Measurements from ENCODE around the gene TRIM58.

Gene TRIM58

GRCh38 chr1:247862756-247863155, 5.8 kb downstream of the TRIM58 start:
- TF ChIP-seq ZNF571 (tag by site-specific recombination; IDR thresholded peaks at IDR 0.05) (no peak), ZNF626 (tag by site-specific recombination; IDR thresholded peaks at IDR 0.05) (no peak), ZNF777 (tag by site-specific recombination; IDR thresholded peaks at IDR 0.05; ENCODE audit: borderline replicate concordance) (no peak), PATZ1 (tag by site-specific recombination; IDR thresholded peaks at IDR 0.05) (no peak), ZNF580 (tag by site-specific recombination; IDR thresholded peaks at IDR 0.05) (no peak), ZNF112 (tag by site-specific recombination; IDR thresholded peaks at IDR 0.05) (no peak), ZNF514 (tag by site-specific recombination; IDR thresholded peaks at IDR 0.05) (no peak), PRDM6 (tag by site-specific recombination; IDR thresholded peaks at IDR 0.05) (no peak), ZNF701 (tag by site-specific recombination; IDR thresholded peaks at IDR 0.05) (no peak), KLF16 (tag by site-specific recombination; IDR thresholded peaks at IDR 0.05) (no peak), ZNF585B (tag by site-specific recombination; IDR thresholded peaks at IDR 0.05) (no peak), ZNF660 (tag by site-specific recombination; IDR thresholded peaks at IDR 0.05) (no peak), ZNF785 (tag by site-specific recombination; IDR thresholded peaks at IDR 0.05) (no peak), ZNF426 (tag by site-specific recombination; IDR thresholded peaks at IDR 0.05) (no peak), AEBP2 (tag by site-specific recombination; IDR thresholded peaks at IDR 0.05; ENCODE audit: borderline replicate concordance) (no peak), TRIM28 (IDR thresholded peaks at IDR 0.05; ENCODE audit: borderline replicate concordance, low read length) (no peak), HOXD13 (CRISPR knock-in tag; IDR thresholded peaks at IDR 0.05; ENCODE audit: borderline replicate concordance) (no peak), ZNF404 (tag by site-specific recombination; IDR thresholded peaks at IDR 0.05) (no peak)
- Histone ChIP-seq H3K9me3 (ENCODE audit: control insufficient read depth, insufficient read depth, low read depth, low read length) (no peaks in the 10 kb centered on the region), H3K36me3 (ENCODE audit: control insufficient read depth in 2 of 2, insufficient read depth in 1 of 2, low read length in 2 of 2) (peaks cover 0 to 31% of the 10 kb centered on the region in 2 experiments; a peak in 1 of 3 replicates), H3K4me3 (ENCODE audit: low read depth, low read length) (no peak overlapping the region), H3K27ac (ENCODE audit: extremely low read depth, low read depth, low read length) (no peak overlapping the region), H3K4me1 (ENCODE audit: control insufficient read depth, insufficient read depth, low read length) (no peaks in the 10 kb centered on the region)
- ChIA-PET POLR2A (no interaction called here), CTCF (no interaction called here)

DNA sequence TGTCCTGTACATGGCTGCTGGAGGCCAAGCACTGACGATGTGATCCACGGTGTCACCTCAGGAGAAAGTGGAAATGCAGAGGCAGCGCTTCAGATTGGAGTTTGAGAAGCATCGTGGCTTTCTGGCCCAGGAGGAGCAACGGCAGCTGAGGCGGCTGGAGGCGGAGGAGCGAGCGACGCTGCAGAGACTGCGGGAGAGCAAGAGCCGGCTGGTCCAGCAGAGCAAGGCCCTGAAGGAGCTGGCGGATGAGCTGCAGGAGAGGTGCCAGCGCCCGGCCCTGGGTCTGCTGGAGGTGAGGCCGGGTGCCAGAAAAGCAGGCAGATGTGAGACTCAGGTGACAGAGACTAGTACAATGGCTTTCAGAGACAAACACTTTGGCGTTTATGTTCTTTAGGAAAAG, 7.7 kb downstream of the TRIM58 start:
- H3K4me1 ChIP-seq (ENCODE audit: control insufficient read depth, insufficient read depth, low read length), result no peaks in the 10 kb centered on the region
- H3K27ac ChIP-seq (ENCODE audit: extremely low read depth, low read depth, low read length), result no peak overlapping the region
- POLR2A ChIA-PET, result no interaction called here
- H3K4me3 ChIP-seq (ENCODE audit: low read depth, low read length), result no peak overlapping the region
- peaks cover 0 to 50% of the 10 kb centered on the region in 2 experiments; a peak in 1 of 3 replicates for H3K36me3 ChIP-seq (ENCODE audit: control insufficient read depth in 2 of 2, insufficient read depth in 1 of 2, low read length in 2 of 2)
- no peaks in the 10 kb centered on the region for H3K9me3 ChIP-seq (ENCODE audit: control insufficient read depth, insufficient read depth, low read depth, low read length)
- CTCF ChIA-PET, result interaction anchor here (0.7 kb wide), 1 partner anchor 18 kb away, joined by 3 read pairs; no protein-coding TSS in a partner anchor
- no peak for TF ChIP-seq ELK4 (IDR thresholded peaks at IDR 0.05; ENCODE audit: borderline replicate concordance, low read depth, low read length)
- TF ChIP-seq ZNF133 (tag by site-specific recombination; IDR thresholded peaks at IDR 0.05), result no peak
- TF ChIP-seq, protein P1, sequence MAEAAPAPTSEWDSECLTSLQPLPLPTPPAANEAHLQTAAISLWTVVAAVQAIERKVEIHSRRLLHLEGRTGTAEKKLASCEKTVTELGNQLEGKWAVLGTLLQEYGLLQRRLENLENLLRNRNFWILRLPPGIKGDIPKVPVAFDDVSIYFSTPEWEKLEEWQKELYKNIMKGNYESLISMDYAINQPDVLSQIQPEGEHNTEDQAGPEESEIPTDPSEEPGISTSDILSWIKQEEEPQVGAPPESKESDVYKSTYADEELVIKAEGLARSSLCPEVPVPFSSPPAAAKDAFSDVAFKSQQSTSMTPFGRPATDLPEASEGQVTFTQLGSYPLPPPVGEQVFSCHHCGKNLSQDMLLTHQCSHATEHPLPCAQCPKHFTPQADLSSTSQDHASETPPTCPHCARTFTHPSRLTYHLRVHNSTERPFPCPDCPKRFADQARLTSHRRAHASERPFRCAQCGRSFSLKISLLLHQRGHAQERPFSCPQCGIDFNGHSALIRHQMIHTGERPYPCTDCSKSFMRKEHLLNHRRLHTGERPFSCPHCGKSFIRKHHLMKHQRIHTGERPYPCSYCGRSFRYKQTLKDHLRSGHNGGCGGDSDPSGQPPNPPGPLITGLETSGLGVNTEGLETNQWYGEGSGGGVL (tag by site-specific recombination; IDR thresholded peaks at IDR 0.05), result no peak
- TF ChIP-seq, protein P2, sequence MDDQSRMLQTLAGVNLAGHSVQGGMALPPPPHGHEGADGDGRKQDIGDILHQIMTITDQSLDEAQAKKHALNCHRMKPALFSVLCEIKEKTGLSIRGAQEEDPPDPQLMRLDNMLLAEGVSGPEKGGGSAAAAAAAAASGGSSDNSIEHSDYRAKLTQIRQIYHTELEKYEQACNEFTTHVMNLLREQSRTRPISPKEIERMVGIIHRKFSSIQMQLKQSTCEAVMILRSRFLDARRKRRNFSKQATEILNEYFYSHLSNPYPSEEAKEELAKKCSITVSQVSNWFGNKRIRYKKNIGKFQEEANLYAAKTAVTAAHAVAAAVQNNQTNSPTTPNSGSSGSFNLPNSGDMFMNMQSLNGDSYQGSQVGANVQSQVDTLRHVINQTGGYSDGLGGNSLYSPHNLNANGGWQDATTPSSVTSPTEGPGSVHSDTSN (CRISPR knock-in tag; IDR thresholded peaks at IDR 0.05), result no peak
- TF ChIP-seq ZNF549 (tag by site-specific recombination; IDR thresholded peaks at IDR 0.05), result no peak
- TF ChIP-seq ZFP41 (tag by site-specific recombination; IDR thresholded peaks at IDR 0.05; ENCODE audit: borderline replicate concordance), result no peak
- TF ChIP-seq, protein P3, sequence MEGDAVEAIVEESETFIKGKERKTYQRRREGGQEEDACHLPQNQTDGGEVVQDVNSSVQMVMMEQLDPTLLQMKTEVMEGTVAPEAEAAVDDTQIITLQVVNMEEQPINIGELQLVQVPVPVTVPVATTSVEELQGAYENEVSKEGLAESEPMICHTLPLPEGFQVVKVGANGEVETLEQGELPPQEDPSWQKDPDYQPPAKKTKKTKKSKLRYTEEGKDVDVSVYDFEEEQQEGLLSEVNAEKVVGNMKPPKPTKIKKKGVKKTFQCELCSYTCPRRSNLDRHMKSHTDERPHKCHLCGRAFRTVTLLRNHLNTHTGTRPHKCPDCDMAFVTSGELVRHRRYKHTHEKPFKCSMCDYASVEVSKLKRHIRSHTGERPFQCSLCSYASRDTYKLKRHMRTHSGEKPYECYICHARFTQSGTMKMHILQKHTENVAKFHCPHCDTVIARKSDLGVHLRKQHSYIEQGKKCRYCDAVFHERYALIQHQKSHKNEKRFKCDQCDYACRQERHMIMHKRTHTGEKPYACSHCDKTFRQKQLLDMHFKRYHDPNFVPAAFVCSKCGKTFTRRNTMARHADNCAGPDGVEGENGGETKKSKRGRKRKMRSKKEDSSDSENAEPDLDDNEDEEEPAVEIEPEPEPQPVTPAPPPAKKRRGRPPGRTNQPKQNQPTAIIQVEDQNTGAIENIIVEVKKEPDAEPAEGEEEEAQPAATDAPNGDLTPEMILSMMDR (tag by site-specific recombination; IDR thresholded peaks at IDR 0.05), result no peak
